ENCODE data around the gene LDLRAD2.

GRCh38 chr1:21782868-21783678 lies 29.0 kb upstream of the LDLRAD2 start, which contains the start of gene USP48:
- TF ChIP-seq CTCF (IDR thresholded peaks at IDR 0.05), result peak in 1 of 3 experiments; percentile 28
- peak; percentile 4 for TF ChIP-seq POLR2A (IDR thresholded peaks at IDR 0.05)

All from testis (tissue), 2 donors.